Neuronal stem cell (in vitro differentiated cells): ENCODE results near the gene IMP3.

Experiments used
- DNase-seq: peaks from one replicate; pipeline ENCODE4 v3.0.0-alpha.2; 2013; ENCODE audit warnings: low spot score
- H2AFZ ChIP-seq: one replicate; pipeline ENCODE4 v1.6.1; 2013; ENCODE audit warnings: mild to moderate bottlenecking, low read length, inconsistent platforms
- H2AK5ac ChIP-seq: 2 replicates; pipeline ENCODE4 v1.6.1; 2013; ENCODE audit warnings: low read depth, mild to moderate bottlenecking, inconsistent platforms, low read length, moderate library complexity, mixed read lengths
- H2BK120ac ChIP-seq: 2 replicates; pipeline ENCODE4 v1.6.1; 2013; ENCODE audit warnings: low read depth, mild to moderate bottlenecking, inconsistent platforms, low read length, moderate library complexity, mixed read lengths
- H2BK12ac ChIP-seq: one replicate; pipeline ENCODE4 v1.6.1; 2013; ENCODE audit warnings: low read length, inconsistent platforms
- H2BK15ac ChIP-seq: 2 replicates; pipeline ENCODE4 v1.6.1; 2013; ENCODE audit warnings: mild to moderate bottlenecking, low read length, inconsistent platforms, mixed read lengths
- H2BK5ac ChIP-seq: one replicate; pipeline ENCODE4 v1.6.1; 2013; ENCODE audit warnings: inconsistent platforms, mild to moderate bottlenecking, low read length, moderate library complexity
- H3K14ac ChIP-seq: one replicate; pipeline ENCODE4 v1.6.1; 2013; ENCODE audit warnings: low read length, inconsistent platforms
- H3K18ac ChIP-seq: 2 replicates; pipeline ENCODE4 v1.6.1; 2013; ENCODE audit warnings: low read length, inconsistent platforms
- H3K23ac ChIP-seq: 2 replicates; pipeline ENCODE4 v1.6.1; 2013; ENCODE audit warnings: low read depth, mild to moderate bottlenecking, mixed read lengths, low read length, inconsistent platforms; ENCODE audit not compliant: poor library complexity
- H3K27ac ChIP-seq: replicated peaks from 3 replicates; pipeline ENCODE4 v1.5.1; 2013; ENCODE audit warnings: low read length, inconsistent platforms
- H3K27me3 ChIP-seq, 3 experiments: 2 replicates each; pipeline ENCODE4 v1.6.1; 2013; ENCODE audit warnings: low read length in 3 of 3, mild to moderate bottlenecking in 2 of 3, inconsistent platforms in 1 of 3, low read depth in 1 of 3, mixed read lengths in 1 of 3, moderate library complexity in 1 of 3; ENCODE audit not compliant: control insufficient read depth in 3 of 3, insufficient read depth in 3 of 3
- H3K36me3 ChIP-seq, 2 donors: replicated peaks in 1 of 2; 2 replicates each; pipeline ENCODE4 v1.6.1; 2013; ENCODE audit warnings: low read length in 2 of 2; ENCODE audit not compliant: control insufficient read depth in 2 of 2, insufficient read depth in 2 of 2
- H3K4ac ChIP-seq: 2 replicates; pipeline ENCODE4 v1.6.1; 2013; ENCODE audit warnings: inconsistent platforms, mild to moderate bottlenecking, low read length, moderate library complexity
- H3K4me1 ChIP-seq, 2 donors: 1 replicate in 1 of 2; 2 replicates in 1 of 2; pipeline ENCODE4 v1.6.1; 2013; ENCODE audit warnings: low read length in 2 of 2, low read depth in 1 of 2; ENCODE audit not compliant: control insufficient read depth in 2 of 2, insufficient read depth in 1 of 2
- H3K4me2 ChIP-seq: one replicate; pipeline ENCODE4 v1.6.1; 2013; ENCODE audit warnings: mild to moderate bottlenecking, low read length, inconsistent platforms; ENCODE audit not compliant: insufficient read depth, poor library complexity, severe bottlenecking
- H3K4me3 ChIP-seq, 2 donors: 2 replicates each; pipeline ENCODE4 v1.5.1; 2013; ENCODE audit warnings: low read length in 2 of 2, mild to moderate bottlenecking in 2 of 2, inconsistent platforms in 1 of 2, moderate library complexity in 1 of 2
- H3K79me1 ChIP-seq: one replicate; pipeline ENCODE4 v1.6.1; 2013; ENCODE audit warnings: low read depth, mild to moderate bottlenecking, inconsistent platforms, low read length, moderate library complexity
- H3K9ac ChIP-seq: one replicate; pipeline ENCODE4 v1.6.1; 2013; ENCODE audit warnings: mild to moderate bottlenecking, low read depth, low read length, inconsistent platforms; ENCODE audit not compliant: poor library complexity
- H3K9me3 ChIP-seq, 2 donors: replicated peaks in 1 of 2; 2 replicates each; pipeline versions ENCODE3 to v1.6.1; 2013; ENCODE audit warnings: low read length in 2 of 2, mild to moderate bottlenecking in 2 of 2, inconsistent platforms in 1 of 2, low read depth in 1 of 2, mixed read lengths in 1 of 2, moderate library complexity in 1 of 2; ENCODE audit not compliant: control insufficient read depth in 2 of 2, insufficient read depth in 1 of 2
- H4K8ac ChIP-seq: one replicate; pipeline ENCODE4 v1.6.1; 2013; ENCODE audit warnings: low read depth, mild to moderate bottlenecking, inconsistent platforms, low read length, moderate library complexity
- H4K91ac ChIP-seq: one replicate; pipeline ENCODE4 v1.6.1; 2013; ENCODE audit warnings: low read length, low read depth, mild to moderate bottlenecking, inconsistent platforms; ENCODE audit not compliant: poor library complexity
- WGBS, 2 donors: extraction: QIAGEN DNeasy Blood & Tissue Kit; methylation state at CpG; one replicate each; pipeline ENCODE4 v1.1.7; 2013; ENCODE audit warnings: missing lambda C conversion rate in 2 of 2, mixed read lengths in 1 of 2; ENCODE audit not compliant: insufficient read length in 2 of 2, insufficient replicate concordance in 1 of 2; ENCODE audit errors: extremely low coverage in 2 of 2; 5-methylcytosine and 5-hydroxymethylcytosine counted together

IMP3 gene

GRCh38 chr15:75606026-75606425 is 34.0 kb downstream of the IMP3 start:
- Histone ChIP-seq H2BK5ac (no peak overlapping the region), H2AK5ac (no peak overlapping the region), H3K18ac (no peak overlapping the region), H4K91ac (no peak overlapping the region), H3K36me3 (peaks cover 15 to 67% of the 10 kb centered on the region in 2 donors), H4K8ac (no peak overlapping the region), H3K4me3 (no peak overlapping the region), H3K23ac (no peak overlapping the region), H3K14ac (no peak overlapping the region), H2BK15ac (no peak overlapping the region), H3K27me3 (no peaks in the 10 kb centered on the region), H3K4ac (no peak overlapping the region), H3K9me3 (no peaks in the 10 kb centered on the region), H3K27ac (no peak overlapping the region), H2AFZ (no peak overlapping the region), H3K9ac (no peak overlapping the region), H3K4me2 (no peak overlapping the region), H2BK12ac (no peak overlapping the region), H3K4me1 (no peaks in the 10 kb centered on the region), H3K79me1 (no peaks in the 10 kb centered on the region), H2BK120ac (no peak overlapping the region)
- DNase-seq, result no peak
- WGBS, 2 donors, result no CpG with 5 or more reads among the region's 8 CpGs

DNA sequence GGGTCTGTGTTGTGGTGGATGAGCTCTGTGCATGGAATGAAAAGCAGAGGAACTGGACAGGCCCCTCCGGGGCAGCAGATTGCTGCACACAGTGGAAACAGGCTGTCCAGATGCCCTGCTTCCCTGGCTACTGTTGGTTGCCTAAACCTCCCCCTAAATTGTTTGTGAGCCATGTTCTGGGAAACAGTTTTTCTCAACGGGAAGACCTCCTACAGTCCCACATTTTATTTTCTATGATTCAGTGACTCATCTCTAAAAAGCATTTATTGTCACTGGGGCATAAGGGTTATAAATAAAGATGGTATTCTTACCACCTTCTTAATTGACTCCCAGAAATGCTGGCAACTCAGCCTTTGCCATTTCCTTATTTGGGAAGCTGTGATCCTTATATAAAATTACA is 40.6 kb downstream of the IMP3 start:
- no peak overlapping the region for H2BK120ac ChIP-seq
- peaks cover 19 to 71% of the 10 kb centered on the region in 2 donors for H3K36me3 ChIP-seq

GRCh38 chr15:75598361-75598760 is 41.7 kb downstream of the IMP3 start:
- no peak overlapping the region for H3K4me2 ChIP-seq
- peaks cover 19 to 69% of the 10 kb centered on the region in 2 donors for H3K36me3 ChIP-seq
- no peak overlapping the region for H2BK15ac ChIP-seq
- no peak overlapping the region for H3K18ac ChIP-seq
- no CpG with 5 or more reads among the region's 4 CpGs for WGBS, 2 donors
- no peak overlapping the region for H3K9ac ChIP-seq
- H2BK12ac ChIP-seq, result no peak overlapping the region
- H3K27me3 ChIP-seq, result no peaks in the 10 kb centered on the region
- H3K4me3 ChIP-seq, result no peak overlapping the region
- H4K91ac ChIP-seq, result no peak overlapping the region
- no peaks in the 10 kb centered on the region for H3K79me1 ChIP-seq
- H3K23ac ChIP-seq, result no peak overlapping the region
- H2AFZ ChIP-seq, result no peak overlapping the region
- DNase-seq, result no peak
- H3K4ac ChIP-seq, result no peak overlapping the region
- no peak overlapping the region for H2BK120ac ChIP-seq
- no peaks in the 10 kb centered on the region for H3K9me3 ChIP-seq
- H2BK5ac ChIP-seq, result no peak overlapping the region
- no peak overlapping the region for H3K27ac ChIP-seq
- no peaks in the 10 kb centered on the region for H3K4me1 ChIP-seq
- no peak overlapping the region for H3K14ac ChIP-seq
- no peak overlapping the region for H2AK5ac ChIP-seq
- H4K8ac ChIP-seq, result no peak overlapping the region

More for the DNA sequence above, 40.6 kb downstream of the IMP3 start:
- Histone ChIP-seq H3K9ac (no peak overlapping the region), H3K27ac (no peak overlapping the region), H2BK5ac (no peak overlapping the region), H3K4me2 (no peak overlapping the region), H2AFZ (no peak overlapping the region), H4K8ac (no peak overlapping the region), H3K4ac (no peak overlapping the region), H3K9me3 (no peaks in the 10 kb centered on the region), H2BK15ac (no peak overlapping the region), H3K23ac (no peak overlapping the region), H2AK5ac (no peak overlapping the region), H3K18ac (no peak overlapping the region), H3K14ac (no peak overlapping the region), H3K79me1 (no peaks in the 10 kb centered on the region), H2BK12ac (no peak overlapping the region), H4K91ac (no peak overlapping the region), H3K4me3 (no peak overlapping the region), H3K27me3 (no peaks in the 10 kb centered on the region), H3K4me1 (no peaks in the 10 kb centered on the region)
- no CpG with 5 or more reads among the region's 2 CpGs for WGBS, 2 donors
- no peak for DNase-seq

- no peaks in the 10 kb centered on the region for H3K9me3 ChIP-seq
- no peak overlapping the region for H2BK12ac ChIP-seq
- H3K27me3 ChIP-seq, result no peaks in the 10 kb centered on the region
- no peak overlapping the region for H3K14ac ChIP-seq
- no peak overlapping the region for H3K4me2 ChIP-seq
- no peak overlapping the region for H2AFZ ChIP-seq
- H3K27ac ChIP-seq, result no peak overlapping the region
- peaks cover 19 to 69% of the 10 kb centered on the region in 2 donors for H3K36me3 ChIP-seq
- WGBS, 2 donors, result no CpG with 5 or more reads among the region's 3 CpGs
- H4K91ac ChIP-seq, result no peak overlapping the region
- H2BK120ac ChIP-seq, result no peak overlapping the region
- no peak overlapping the region for H3K9ac ChIP-seq
- H2BK15ac ChIP-seq, result no peak overlapping the region
- no peak for DNase-seq
- H2AK5ac ChIP-seq, result no peak overlapping the region
- no peak overlapping the region for H4K8ac ChIP-seq
- H3K79me1 ChIP-seq, result no peaks in the 10 kb centered on the region
- no peak overlapping the region for H3K18ac ChIP-seq
- H3K4me1 ChIP-seq, result no peaks in the 10 kb centered on the region
- no peak overlapping the region for H3K23ac ChIP-seq
- no peak overlapping the region for H2BK5ac ChIP-seq
- H3K4ac ChIP-seq, result no peak overlapping the region
- no peak overlapping the region for H3K4me3 ChIP-seq
Observed at GRCh38 chr15:75597667-75598341, 42.2 kb downstream of the IMP3 start.
